HG02840 (cell line): Measurements from ENCODE around the gene STARD6.
"Not testable (repeated sequence)": the region's sequence is repeated elsewhere in the genome, so short reads cannot be mapped to it uniquely, and the experiment has no call there.

Experiments
- ATAC-seq: cut with Tn5 transposase; IDR thresholded peaks from one replicate; pipeline ENCODE4 v1.9.1; 2021; ENCODE audit warnings: mild to moderate bottlenecking, moderate library complexity, moderate number of reproducible peaks; ENCODE audit not compliant: unreplicated experiment, low FRiP score

The STARD6 gene

DNA sequence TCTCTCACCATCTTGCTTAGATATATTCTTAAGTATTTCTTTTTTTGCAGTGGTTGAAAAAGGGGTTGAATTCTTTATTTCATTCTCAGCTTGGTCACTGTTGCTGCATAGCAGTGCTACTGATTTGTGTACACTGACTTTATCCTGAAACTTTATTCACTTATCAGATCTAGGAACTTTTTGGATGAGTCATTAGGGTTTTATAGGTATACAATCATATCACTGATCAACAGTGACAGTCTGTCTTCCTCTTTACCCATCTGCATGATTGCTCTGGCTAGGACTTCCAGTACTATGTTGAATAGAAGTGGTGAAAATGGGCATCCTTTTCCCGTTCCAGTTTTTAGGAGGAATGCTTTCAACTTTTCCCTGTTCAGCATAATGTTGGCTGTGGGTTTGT, 6.5 kb downstream of the STARD6 start:
- no peak for ATAC-seq

- no peak for ATAC-seq
These were observed 19.4 kb downstream of the STARD6 start for GRCh38 chr18:54338230-54338629.

DNA sequence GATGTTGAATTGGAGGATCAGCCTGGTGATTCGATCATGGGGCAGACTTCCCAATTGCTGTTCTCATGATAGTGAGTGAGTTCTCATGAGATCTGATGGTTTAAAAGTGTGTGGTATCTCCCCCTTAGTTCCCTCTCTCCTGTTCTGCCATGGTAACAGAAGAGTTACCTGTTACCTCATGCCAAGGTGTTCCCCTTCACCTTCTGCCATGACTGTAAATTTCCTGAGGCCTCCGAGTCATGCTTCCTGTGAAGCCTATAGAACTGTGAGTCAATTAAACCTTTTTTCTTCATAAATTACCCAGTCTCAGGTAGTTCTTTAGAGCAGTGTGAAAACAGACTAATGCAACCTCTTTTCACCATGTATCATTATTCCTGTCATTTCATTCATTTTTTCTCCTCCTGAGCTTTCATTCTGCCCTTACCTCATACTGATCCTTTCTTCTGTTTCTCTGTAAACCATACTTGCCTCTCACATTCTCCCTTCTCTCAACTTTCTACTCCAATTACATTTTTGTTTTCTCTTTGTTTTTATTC, 22.0 kb downstream of the STARD6 start:
- ATAC-seq = no peak

DNA sequence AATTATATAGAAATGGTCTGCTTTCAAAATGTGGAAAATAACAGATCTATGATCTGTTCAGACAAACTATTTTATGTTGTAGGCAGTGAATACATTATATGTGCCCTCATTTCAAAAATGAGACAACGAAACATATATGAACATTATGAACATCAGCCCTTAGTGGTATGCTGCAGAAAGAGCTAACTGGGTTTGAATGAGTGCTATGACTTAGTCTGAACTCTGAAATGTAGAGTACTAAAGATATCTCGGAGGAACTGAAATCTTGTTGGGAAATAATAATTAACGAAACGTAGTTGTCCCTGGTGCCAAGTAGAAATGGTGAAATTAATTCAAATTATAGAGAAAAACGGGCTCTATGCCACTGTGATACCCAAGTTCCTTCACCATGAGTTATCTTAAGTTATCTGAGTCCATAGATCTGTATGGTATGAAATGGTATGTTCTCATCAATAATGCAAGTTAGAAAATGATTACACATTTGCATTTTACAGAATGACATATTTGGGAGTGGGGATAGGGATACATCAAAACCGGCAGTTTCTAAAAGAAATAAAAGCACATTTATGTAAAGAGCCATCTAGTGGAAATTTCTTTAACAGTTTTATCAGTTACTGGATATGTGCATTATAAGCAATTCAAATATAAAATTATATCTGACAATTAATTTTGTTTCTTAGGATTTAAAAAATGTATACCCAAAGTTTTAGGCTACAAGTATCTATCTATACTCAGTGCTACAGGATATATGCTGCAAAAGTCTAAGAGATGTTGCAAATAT, 26.7 kb downstream of the STARD6 start:
- no peak for ATAC-seq

- ATAC-seq = no peak
These were observed 27.9 kb downstream of the STARD6 start for GRCh38 chr18:54329787-54330186.

DNA sequence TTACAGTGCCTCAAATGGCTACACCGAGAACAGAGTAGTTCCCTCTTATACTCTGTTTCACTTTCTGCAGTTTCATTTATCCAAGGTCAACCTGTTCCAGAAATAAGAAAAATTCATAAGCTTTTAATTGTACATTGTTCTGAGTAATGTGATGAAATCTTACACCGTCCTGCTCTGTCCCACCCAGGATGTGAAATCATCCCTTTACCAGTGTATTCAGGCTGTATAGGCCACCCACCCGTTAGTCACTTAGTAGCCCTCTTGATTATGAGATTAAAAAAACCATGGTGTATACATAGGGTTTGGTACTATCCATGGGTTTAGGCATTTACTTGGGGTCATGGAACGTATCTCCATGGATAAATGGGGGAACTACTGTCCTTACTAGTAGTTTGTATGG, 29.8 kb downstream of the STARD6 start:
- no peak for ATAC-seq

GRCh38 chr18:54323970-54324369, 33.7 kb downstream of the STARD6 start:
- ATAC-seq = no peak

GRCh38 chr18:54323561-54323960, 34.1 kb downstream of the STARD6 start:
- no peak for ATAC-seq

DNA sequence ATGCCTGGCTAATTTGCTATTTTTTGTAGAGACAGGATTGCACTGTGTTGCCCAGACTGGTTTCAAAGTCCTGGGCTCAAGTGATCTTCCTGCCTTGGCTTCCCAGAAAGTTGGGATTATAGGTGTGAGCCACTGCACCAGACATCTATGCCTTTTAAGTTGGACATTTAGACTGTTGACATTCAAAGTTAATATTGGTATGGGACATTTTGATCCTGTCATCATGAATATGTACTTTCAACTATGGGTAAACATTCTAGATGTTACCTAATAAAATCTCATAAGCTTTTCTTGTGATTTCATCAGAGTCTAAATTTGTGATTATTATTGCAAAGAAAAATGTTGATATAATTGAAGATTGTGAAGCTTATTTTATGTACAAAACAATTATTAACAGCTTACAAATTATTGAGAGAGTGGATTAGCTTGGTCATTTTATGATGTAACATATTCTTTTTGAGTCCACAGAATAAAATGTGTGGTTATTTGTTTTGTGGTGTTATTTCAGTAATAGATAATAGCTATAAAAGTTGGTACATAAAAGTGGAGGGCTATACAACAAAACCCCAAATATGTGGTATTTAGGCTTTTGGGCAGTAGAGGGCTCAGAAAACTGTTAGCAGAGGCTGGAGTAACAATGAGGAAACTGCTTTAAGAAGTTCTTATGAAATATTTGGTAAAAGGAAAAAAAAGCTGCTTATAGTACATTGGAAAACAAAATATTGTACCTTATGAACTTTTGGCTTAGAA, 41.4 kb downstream of the STARD6 start:
- ATAC-seq = no peak

DNA sequence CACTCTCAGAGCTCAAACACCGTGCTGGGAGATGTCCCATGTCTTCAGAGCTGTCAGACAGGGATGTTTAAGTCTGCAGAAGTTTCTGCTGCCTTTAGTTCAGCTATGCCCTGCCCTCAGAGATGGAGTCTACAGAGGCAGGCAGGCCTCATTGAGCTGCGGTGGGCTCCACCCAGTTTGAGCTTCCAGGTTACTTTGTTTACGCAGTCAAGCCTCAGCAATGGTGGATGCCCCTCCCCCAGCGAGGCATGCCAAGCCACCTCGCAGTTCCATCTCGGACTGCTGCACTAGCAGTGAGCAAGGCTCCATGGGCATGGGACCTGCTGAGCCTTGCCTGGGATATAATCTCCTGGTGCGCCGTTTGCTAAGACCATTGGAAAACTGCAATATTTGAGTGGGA, 48.1 kb downstream of the STARD6 start:
- not testable (repeated sequence) for ATAC-seq

DNA sequence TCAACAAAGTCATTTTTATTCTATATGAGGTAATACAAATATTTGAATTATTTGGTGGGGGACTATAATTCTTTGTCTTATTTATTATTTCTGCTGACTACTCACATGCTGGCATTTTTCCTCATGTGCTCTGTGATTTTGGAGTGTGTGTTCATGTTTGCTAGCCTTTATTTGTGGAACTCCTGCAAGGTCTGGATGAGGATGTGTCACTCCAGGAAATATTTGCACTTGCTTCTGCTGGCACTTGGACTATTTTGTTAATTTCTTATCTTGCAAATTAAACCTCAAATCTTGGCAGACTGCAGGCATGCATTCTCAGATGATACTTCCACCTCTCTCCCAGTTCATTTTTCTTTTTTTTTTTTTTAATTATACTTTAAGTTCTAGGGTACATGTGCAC, 54.2 kb downstream of the STARD6 start:
- no peak for ATAC-seq

DNA sequence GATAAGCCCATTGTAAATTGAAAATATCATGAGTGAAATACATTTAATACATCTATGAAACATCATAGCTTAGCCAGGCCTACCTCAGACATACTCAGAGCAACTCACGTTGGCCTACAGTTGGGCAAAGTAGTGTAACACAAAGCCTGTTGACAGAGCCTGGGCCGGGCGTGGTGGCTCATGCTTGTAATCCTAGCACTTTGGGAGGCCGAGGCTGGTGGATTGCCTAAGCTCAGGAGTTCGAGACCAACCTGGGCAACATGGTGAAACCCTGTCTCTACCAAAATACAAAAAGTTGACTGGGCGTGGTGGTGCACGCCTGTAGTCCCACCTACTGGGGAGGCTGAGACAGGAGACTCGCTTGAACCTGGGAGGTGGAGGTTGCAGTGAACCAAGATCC, 58.7 kb downstream of the STARD6 start:
- not testable (repeated sequence) for ATAC-seq

- no peak for ATAC-seq
These were observed 61.6 kb downstream of the STARD6 start for GRCh38 chr18:54296062-54296461.

DNA sequence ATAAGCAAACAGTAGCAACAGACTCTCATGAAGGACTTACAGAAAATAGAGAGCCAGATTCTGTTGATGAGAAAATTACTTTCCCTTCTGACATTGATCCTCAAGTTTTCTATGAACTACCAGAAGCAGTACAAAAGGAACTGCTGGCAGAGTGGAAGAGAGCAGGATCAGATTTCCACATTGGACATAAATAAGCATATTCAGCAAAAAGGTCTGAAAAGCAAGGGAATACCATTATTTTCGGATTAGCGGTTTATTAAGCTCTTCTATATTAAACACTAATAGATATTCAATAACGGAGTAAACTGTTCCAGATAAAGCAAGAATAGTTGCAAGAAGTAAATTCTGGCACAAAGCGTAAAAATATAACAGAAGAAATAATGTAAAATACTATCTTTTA, 63.4 kb downstream of the STARD6 start:
- no peak for ATAC-seq

- ATAC-seq = peak; percentile 100
These were observed 72.5 kb downstream of the STARD6 start for GRCh38 chr18:54284981-54285785.

DNA sequence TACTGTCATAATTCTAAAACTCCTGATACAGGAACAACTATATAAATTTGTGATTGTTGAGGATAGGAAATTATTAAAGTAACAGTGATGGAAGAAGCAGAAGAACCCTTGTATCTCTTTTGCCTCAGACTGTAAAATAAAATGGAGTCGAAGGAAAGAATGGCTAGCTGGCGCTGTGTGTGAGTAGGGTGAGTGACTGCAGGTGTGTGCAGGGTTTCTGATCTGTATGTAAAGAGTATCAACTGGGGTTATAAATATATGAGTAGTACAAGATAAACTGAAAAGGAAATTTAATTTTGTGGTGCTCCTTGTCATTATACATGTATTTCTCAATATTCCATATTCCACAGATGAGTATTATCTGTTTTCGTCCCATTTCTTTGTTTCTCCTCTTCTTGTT, 73.1 kb downstream of the STARD6 start:
- peak; percentile 35 for ATAC-seq

GRCh38 chr18:54280220-54280569, 77.5 kb downstream of the STARD6 start:
- ATAC-seq = no peak

DNA sequence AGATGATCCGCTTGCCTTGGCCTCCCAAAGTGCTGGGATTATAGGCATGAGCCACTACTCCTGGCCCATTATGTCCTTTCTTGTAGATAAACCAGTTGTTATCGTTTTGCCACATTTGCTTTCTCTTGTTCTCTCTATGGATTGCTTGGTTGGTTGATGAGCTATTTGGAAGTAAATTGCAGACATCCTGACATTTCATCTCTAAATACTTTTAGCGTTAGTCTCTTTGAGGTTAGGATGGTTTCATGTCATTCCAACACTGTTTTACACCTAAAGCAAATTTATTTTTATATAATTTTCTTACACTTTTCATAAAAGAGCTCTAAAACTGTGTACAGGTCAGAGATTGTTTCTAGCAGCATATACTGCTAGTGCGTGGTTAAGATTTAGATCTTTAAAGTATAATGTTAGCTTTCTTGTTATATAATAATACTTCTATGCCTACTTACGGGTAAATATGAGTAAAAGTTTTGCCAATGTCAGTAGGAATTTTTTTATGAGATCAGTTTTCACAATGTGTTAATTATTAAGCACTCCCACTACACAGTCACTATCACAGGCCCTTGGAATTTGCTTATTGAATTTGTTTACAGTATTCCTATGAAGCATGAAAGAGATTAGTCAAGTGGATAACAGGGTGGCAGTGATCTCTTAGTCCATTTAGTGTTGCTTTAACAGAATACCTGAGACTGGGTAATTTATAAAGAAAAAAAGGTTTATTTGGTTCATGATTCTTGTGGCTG, 78.0 kb downstream of the STARD6 start:
- no peak for ATAC-seq

DNA sequence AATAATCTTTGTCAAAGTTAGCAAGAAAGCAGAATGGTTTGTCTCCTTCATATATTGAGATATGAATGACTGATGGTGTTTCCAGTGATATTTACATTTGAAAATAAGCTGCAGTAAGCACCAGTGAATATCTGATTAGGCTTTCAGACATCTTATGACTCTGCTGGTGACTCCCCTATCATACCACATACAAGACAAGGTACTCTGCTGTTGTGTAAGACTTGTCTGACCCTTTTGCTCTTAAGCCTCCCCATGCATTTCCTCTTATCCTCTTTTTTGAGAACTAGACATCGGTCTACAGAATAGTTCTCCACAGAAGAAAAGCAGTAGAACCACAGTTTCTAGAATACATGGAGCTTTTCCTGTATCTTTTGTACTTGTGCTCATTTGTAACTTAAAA, 79.0 kb downstream of the STARD6 start:
- no peak for ATAC-seq

DNA sequence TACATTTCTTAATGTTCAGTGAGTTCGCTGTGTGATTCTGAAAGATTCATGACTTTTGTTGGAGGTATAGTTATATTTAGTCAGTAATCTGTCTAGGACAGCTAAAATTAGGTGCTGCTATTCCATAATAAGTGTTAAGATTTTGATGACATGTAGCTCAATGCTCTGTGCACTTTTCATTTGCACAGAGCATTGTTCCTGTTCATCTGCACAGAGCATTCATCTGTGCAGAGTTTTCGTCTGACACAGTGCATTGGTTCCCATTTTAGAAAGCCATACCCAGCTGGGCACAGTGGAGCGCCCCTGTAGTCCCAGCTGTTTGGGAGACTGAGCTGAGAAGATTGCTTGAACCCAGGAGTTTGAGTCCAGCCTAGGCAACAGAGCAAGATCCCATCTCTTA, 79.8 kb downstream of the STARD6 start:
- ATAC-seq = no peak
